NT2/D1 (cell line): Measurements from ENCODE around the gene RIT2.

Experiments used
- DNase-seq: peaks from one replicate; pipeline ENCODE4 v3.0.0-alpha.2; 2011; ENCODE audit warnings: low read depth, low spot score
- H3K27me3 ChIP-seq: 2 replicates; pipeline ENCODE4 v1.6.0; 2011; ENCODE audit warnings: mild to moderate bottlenecking; ENCODE audit not compliant: insufficient read length, insufficient read depth
- H3K36me3 ChIP-seq: 2 replicates; pipeline ENCODE4 v1.6.1; 2011; ENCODE audit warnings: mild to moderate bottlenecking, low read length, mixed read lengths; ENCODE audit not compliant: insufficient read depth, insufficient read length
- H3K4me1 ChIP-seq: 2 replicates; pipeline ENCODE4 v1.5.1; 2011; ENCODE audit not compliant: insufficient read depth, insufficient read length
- H3K4me3 ChIP-seq: 2 replicates; pipeline ENCODE4 v1.5.1; 2011; ENCODE audit warnings: low read depth; ENCODE audit not compliant: insufficient read length
- H3K9ac ChIP-seq: 2 replicates; pipeline ENCODE4 v1.6.0; 2011; ENCODE audit warnings: low read depth; ENCODE audit not compliant: insufficient read length
- H3K9me3 ChIP-seq: 2 replicates; pipeline ENCODE4 v1.5.1; 2011; ENCODE audit warnings: mild to moderate bottlenecking, low read length; ENCODE audit not compliant: insufficient read depth
- SUZ12 ChIP-seq: IDR thresholded peaks from 2 replicates; pipeline ENCODE4 v1.6.1; 2011; ENCODE audit not compliant: insufficient read length, insufficient read depth; ENCODE audit errors: extremely low read depth
- YY1 ChIP-seq: IDR thresholded peaks from 2 replicates; pipeline ENCODE4 v1.6.1; 2011; ENCODE audit not compliant: insufficient read length, insufficient read depth
- ZNF274 ChIP-seq: IDR thresholded peaks from 2 replicates; pipeline ENCODE4 v1.6.1; 2011; ENCODE audit warnings: mild to moderate bottlenecking, low read depth, low read length

RIT2 gene

GRCh38 chr18:42872838-42873237, 242.6 kb downstream of the RIT2 start:
- Histone ChIP-seq H3K4me3 (no peak overlapping the region), H3K27me3 (no peaks in the 10 kb centered on the region), H3K9ac (no peak overlapping the region), H3K9me3 (no peaks in the 10 kb centered on the region), H3K4me1 (no peaks in the 10 kb centered on the region), H3K36me3 (no peaks in the 10 kb centered on the region)
- TF ChIP-seq SUZ12 (no peak), YY1 (no peak), ZNF274 (no peak)
- no peak for DNase-seq

- Histone ChIP-seq H3K9me3 (no peaks in the 10 kb centered on the region), H3K9ac (no peak overlapping the region), H3K27me3 (no peaks in the 10 kb centered on the region), H3K4me1 (no peaks in the 10 kb centered on the region), H3K36me3 (no peaks in the 10 kb centered on the region), H3K4me3 (no peak overlapping the region)
- TF ChIP-seq SUZ12 (no peak), YY1 (no peak), ZNF274 (no peak)
- no peak for DNase-seq
Measured at GRCh38 chr18:42864876-42865275, 250.6 kb downstream of the RIT2 start.

GRCh38 chr18:42861271-42861670, 254.2 kb downstream of the RIT2 start:
- TF ChIP-seq ZNF274: no peak
- no peak for TF ChIP-seq YY1
- no peak for TF ChIP-seq SUZ12
- no peaks in the 10 kb centered on the region for H3K4me1 ChIP-seq
- H3K4me3 ChIP-seq: no peak overlapping the region
- no peaks in the 10 kb centered on the region for H3K36me3 ChIP-seq
- H3K27me3 ChIP-seq: no peaks in the 10 kb centered on the region
- no peaks in the 10 kb centered on the region for H3K9me3 ChIP-seq
- DNase-seq: no peak
- no peak overlapping the region for H3K9ac ChIP-seq

- Histone ChIP-seq H3K9me3 (no peaks in the 10 kb centered on the region), H3K4me1 (no peaks in the 10 kb centered on the region), H3K27me3 (no peaks in the 10 kb centered on the region), H3K9ac (no peak overlapping the region), H3K4me3 (no peak overlapping the region), H3K36me3 (no peaks in the 10 kb centered on the region)
- DNase-seq: no peak
- TF ChIP-seq ZNF274 (no peak), YY1 (no peak), SUZ12 (no peak)
Measured at GRCh38 chr18:42860548-42860947, 254.9 kb downstream of the RIT2 start.

GRCh38 chr18:42860011-42860410, 255.5 kb downstream of the RIT2 start:
- Histone ChIP-seq H3K9ac (no peak overlapping the region), H3K36me3 (no peaks in the 10 kb centered on the region), H3K4me1 (no peaks in the 10 kb centered on the region), H3K27me3 (no peaks in the 10 kb centered on the region), H3K9me3 (no peaks in the 10 kb centered on the region), H3K4me3 (no peak overlapping the region)
- no peak for DNase-seq
- no peak for TF ChIP-seq ZNF274
- no peak for TF ChIP-seq YY1
- no peak for TF ChIP-seq SUZ12

GRCh38 chr18:42854558-42854957, 260.9 kb downstream of the RIT2 start:
- no peak for DNase-seq
- Histone ChIP-seq H3K9ac (no peak overlapping the region), H3K27me3 (no peaks in the 10 kb centered on the region), H3K4me3 (no peak overlapping the region), H3K36me3 (no peaks in the 10 kb centered on the region), H3K9me3 (no peaks in the 10 kb centered on the region), H3K4me1 (no peaks in the 10 kb centered on the region)
- TF ChIP-seq ZNF274: no peak

- TF ChIP-seq SUZ12 (no peak), ZNF274 (no peak), YY1 (no peak)
- no peaks in the 10 kb centered on the region for H3K36me3 ChIP-seq
- H3K4me3 ChIP-seq: no peak overlapping the region
- DNase-seq: no peak
- H3K4me1 ChIP-seq: no peaks in the 10 kb centered on the region
- H3K9ac ChIP-seq: no peak overlapping the region
- no peaks in the 10 kb centered on the region for H3K27me3 ChIP-seq
- no peaks in the 10 kb centered on the region for H3K9me3 ChIP-seq
Measured at GRCh38 chr18:42850174-42851083, 265.1 kb downstream of the RIT2 start.
